SK-N-SH treated with all-trans-retinoic acid at 6 μM for 48 hours (cell line): ENCODE measurements around the gene CACNA2D4.

ENCODE experiments used
- ESRRG ChIP-seq: fragments of 250-450 bp; sonication (Bioruptor Pico); IDR thresholded peaks from 2 replicates; pipeline ENCODE4 v1.6.1; 2021; ENCODE audit warnings: mild to moderate bottlenecking
- OSR1 ChIP-seq: fragments of 250-450 bp; sonication (Bioruptor Pico); IDR thresholded peaks from 2 replicates; pipeline ENCODE4 v1.8.0; 2022; ENCODE audit warnings: moderate library complexity, mild to moderate bottlenecking, inconsistent platforms
- PATZ1 ChIP-seq: fragments of 250-450 bp; sonication (Bioruptor Pico); IDR thresholded peaks from 2 replicates; pipeline ENCODE4 v1.8.0; 2020; ENCODE audit warnings: mild to moderate bottlenecking, moderate library complexity, borderline replicate concordance
- TCF4 ChIP-seq: fragments of 250-450 bp; sonication (Bioruptor Pico); IDR thresholded peaks from 2 replicates; pipeline ENCODE4 v1.8.0; 2021; ENCODE audit warnings: mild to moderate bottlenecking, moderate library complexity, borderline replicate concordance
- ZFP3 ChIP-seq: fragments of 250-450 bp; sonication (Bioruptor Pico); IDR thresholded peaks from 2 replicates; pipeline ENCODE4 v1.5.0; 2020; ENCODE audit warnings: mild to moderate bottlenecking, moderate library complexity

- TF ChIP-seq ZFP3 (CRISPR knock-in tag) = no peak
- no peak for TF ChIP-seq OSR1
- TF ChIP-seq ESRRG (CRISPR knock-in tag) = no peak
- TF ChIP-seq PATZ1 (CRISPR knock-in tag) = no peak
- TF ChIP-seq TCF4 (CRISPR knock-in tag) = no peak
Observed at GRCh38 chr12:1881301-1881700, 37.2 kb downstream of the CACNA2D4 start.
